ENCODE measurements around the gene ADK.

- TF ChIP-seq, protein P1, sequence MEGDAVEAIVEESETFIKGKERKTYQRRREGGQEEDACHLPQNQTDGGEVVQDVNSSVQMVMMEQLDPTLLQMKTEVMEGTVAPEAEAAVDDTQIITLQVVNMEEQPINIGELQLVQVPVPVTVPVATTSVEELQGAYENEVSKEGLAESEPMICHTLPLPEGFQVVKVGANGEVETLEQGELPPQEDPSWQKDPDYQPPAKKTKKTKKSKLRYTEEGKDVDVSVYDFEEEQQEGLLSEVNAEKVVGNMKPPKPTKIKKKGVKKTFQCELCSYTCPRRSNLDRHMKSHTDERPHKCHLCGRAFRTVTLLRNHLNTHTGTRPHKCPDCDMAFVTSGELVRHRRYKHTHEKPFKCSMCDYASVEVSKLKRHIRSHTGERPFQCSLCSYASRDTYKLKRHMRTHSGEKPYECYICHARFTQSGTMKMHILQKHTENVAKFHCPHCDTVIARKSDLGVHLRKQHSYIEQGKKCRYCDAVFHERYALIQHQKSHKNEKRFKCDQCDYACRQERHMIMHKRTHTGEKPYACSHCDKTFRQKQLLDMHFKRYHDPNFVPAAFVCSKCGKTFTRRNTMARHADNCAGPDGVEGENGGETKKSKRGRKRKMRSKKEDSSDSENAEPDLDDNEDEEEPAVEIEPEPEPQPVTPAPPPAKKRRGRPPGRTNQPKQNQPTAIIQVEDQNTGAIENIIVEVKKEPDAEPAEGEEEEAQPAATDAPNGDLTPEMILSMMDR (IDR thresholded peaks at IDR 0.05; ENCODE audit: insufficient read depth, low read length) = no peak
- TF ChIP-seq REST (IDR thresholded peaks at IDR 0.05; ENCODE audit: insufficient replicate concordance, low read depth) = no peak
Observed at GRCh38 chr10:74333174-74333573, 182.2 kb downstream of the ADK start.

Measured in HL-60 (cell line).